HepG2 (cell line): ENCODE measurements around the gene CLDN3. TPM values are rescaled to one million over a fixed set of nuclear protein-coding genes. Genes with fewer than 3 reads are reported as not detected.

Experiments used
- ARNTL ChIP-seq: sonication (generic); formaldehyde crosslinking; IDR thresholded peaks from 2 replicates; pipeline ENCODE4 v1.4.0; 2020; ENCODE audit warnings: mild to moderate bottlenecking, missing genetic modification reagents
- ATF7 ChIP-seq, 2 experiments: fragments of 450-650 bp in 1 of 2; sonication (generic) in 1 of 2; formaldehyde crosslinking in 1 of 2; IDR thresholded peaks; 2 replicates each; pipeline versions ENCODE4 v1.4.0 to v1.6.1; 2016 to 2020; ENCODE audit warnings: antibody characterized with exemption in 1 of 2, mild to moderate bottlenecking in 1 of 2, missing genetic modification reagents in 1 of 2
- DMAP1 ChIP-seq: IDR thresholded peaks from 2 replicates; pipeline ENCODE4 v1.6.1; 2016
- EED ChIP-seq: sonication (generic); formaldehyde crosslinking; IDR thresholded peaks from 2 replicates; pipeline ENCODE4 v1.5.0; 2020; ENCODE audit warnings: mild to moderate bottlenecking, missing genetic modification reagents
- ETV6 ChIP-seq: sonication (generic); formaldehyde crosslinking; conservative IDR thresholded peaks from 2 replicates; pipeline ENCODE4 v1.4.0; 2020; ENCODE audit warnings: missing genetic modification reagents
- FOXA3 ChIP-seq: IDR thresholded peaks from 2 replicates; pipeline ENCODE4 v1.6.1; 2016; ENCODE audit warnings: missing genetic modification reagents, missing compliant biosample characterization
- GATAD2A ChIP-seq: IDR thresholded peaks from 2 replicates; pipeline ENCODE4 v1.6.1; 2016
- HNF4G ChIP-seq, 2 experiments: sonication (generic) in 1 of 2; formaldehyde crosslinking in 1 of 2; IDR thresholded peaks; 2 replicates each; pipeline versions ENCODE4 v1.4.0 to v1.6.1; 2011 to 2020; ENCODE audit warnings: borderline replicate concordance in 2 of 2, low read depth in 2 of 2, mild to moderate bottlenecking in 2 of 2, low read length in 1 of 2, missing genetic modification reagents in 1 of 2, moderate library complexity in 1 of 2
- HNRNPLL ChIP-seq: fragments of 200-400 bp; formaldehyde crosslinking; IDR thresholded peaks from 2 replicates; pipeline ENCODE4 v1.6.1; 2017; ENCODE audit warnings: mild to moderate bottlenecking, low read depth, low read length; ENCODE audit not compliant: poor library complexity, severe bottlenecking
- HOXD1 ChIP-seq: sonication (generic); formaldehyde crosslinking; IDR thresholded peaks from 2 replicates; pipeline ENCODE4 v1.5.0; 2020; ENCODE audit warnings: missing genetic modification reagents
- KAT2B ChIP-seq: fragments of 150-350 bp; IDR thresholded peaks from 2 replicates; pipeline ENCODE4 v1.6.1; 2014; ENCODE audit warnings: low read depth, low read length, borderline replicate concordance
- MEF2D ChIP-seq: sonication (generic); formaldehyde crosslinking; IDR thresholded peaks from 2 replicates; pipeline ENCODE4 v1.5.1; 2020; ENCODE audit warnings: mild to moderate bottlenecking, missing genetic modification reagents
- RARA ChIP-seq: IDR thresholded peaks from 2 replicates; pipeline ENCODE4 v1.6.1; 2016; ENCODE audit warnings: missing genetic modification reagents, missing compliant biosample characterization
- RFXAP ChIP-seq: sonication (generic); formaldehyde crosslinking; IDR thresholded peaks from 2 replicates; pipeline ENCODE4 v1.4.0; 2020; ENCODE audit warnings: missing genetic modification reagents, borderline replicate concordance
- TBX2 ChIP-seq: sonication (generic); formaldehyde crosslinking; IDR thresholded peaks from 2 replicates; pipeline ENCODE4 v1.5.0; 2020; ENCODE audit warnings: missing genetic modification reagents, mild to moderate bottlenecking, borderline replicate concordance
- ZC3H13 ChIP-seq: sonication (generic); formaldehyde crosslinking; IDR thresholded peaks from 2 replicates; pipeline ENCODE4 v1.8.1; 2023; ENCODE audit warnings: mild to moderate bottlenecking, missing genetic modification reagents, moderate library complexity
- ZMYM2 ChIP-seq: sonication (generic); formaldehyde crosslinking; IDR thresholded peaks from 2 replicates; pipeline ENCODE4 v1.8.0; 2022; ENCODE audit warnings: mild to moderate bottlenecking, missing genetic modification reagents
- ZNF407 ChIP-seq: sonication (generic); formaldehyde crosslinking; IDR thresholded peaks from one replicate; pipeline ENCODE4 v1.5.1; 2020; ENCODE audit warnings: mild to moderate bottlenecking, missing genetic modification reagents; ENCODE audit errors: not compliant biosample characterization
- ZNF501 ChIP-seq: sonication (generic); formaldehyde crosslinking; IDR thresholded peaks from 2 replicates; pipeline ENCODE4 v1.5.1; 2020; ENCODE audit warnings: mild to moderate bottlenecking, moderate library complexity, missing genetic modification reagents
- ZNF720 ChIP-seq: sonication (generic); formaldehyde crosslinking; IDR thresholded peaks from 2 replicates; pipeline ENCODE4 v1.4.0; 2020; ENCODE audit warnings: missing genetic modification reagents
- ZNF788 ChIP-seq: sonication (generic); formaldehyde crosslinking; IDR thresholded peaks from 2 replicates; pipeline ENCODE4 v1.5.0; 2020; ENCODE audit warnings: mild to moderate bottlenecking, missing genetic modification reagents, borderline replicate concordance
- ZSCAN30 ChIP-seq: sonication (generic); formaldehyde crosslinking; IDR thresholded peaks from 2 replicates; pipeline ENCODE4 v1.5.0; 2020; ENCODE audit warnings: mild to moderate bottlenecking, missing genetic modification reagents
- polyA plus RNA-seq, 8 experiments: library from polyadenylated mRNA; depleted of rRNA in 3 of 8; stranded (reverse) in 7 of 8; unstranded in 1 of 8; fragments of >200 nt; fragmentation: Illumina TruSeq in 4 of 8; extraction: Trizol in 4 of 8; gene quantifications; 2 replicates each; pipeline versions ENCODE4 v1.2.1 to v1.2.3, GENCODE V29; 2011 to 2016; ENCODE audit warnings: low read depth in 4 of 8, missing spikeins in 1 of 8, mixed read lengths in 1 of 8; ENCODE audit not compliant: insufficient read depth in 1 of 8
- total RNA-seq, 5 experiments: library from RNA; depleted of rRNA; stranded (reverse); fragments of >200 nt; fragmentation: Illumina TruSeq; extraction: Trizol; gene quantifications; 2 replicates each; pipeline ENCODE4 v1.2.3, GENCODE V29; 2016; ENCODE audit warnings: low read depth in 1 of 5

The CLDN3 gene
- total and polyA plus RNA-seq, 2 of the 13 experiments (the other 11 are each of a cell fraction or from before 2014, with no cell fraction given), result 0.31 to 0.51 TPM

- no peak for TF ChIP-seq GATAD2A (CRISPR knock-in tag)
- TF ChIP-seq ZNF407, result no peak
- TF ChIP-seq ETV6 (CRISPR knock-in tag), result peak; percentile 76; the same call in 1 of the 2 replicates
- TF ChIP-seq RARA (CRISPR knock-in tag), result peak; percentile 48; the same call in 1 of the 2 replicates
- TF ChIP-seq ZSCAN30 (CRISPR knock-in tag), result no peak
- no peak for TF ChIP-seq KAT2B
- peak; percentile 65; the same call in 1 of the 2 replicates for TF ChIP-seq ZNF788 (CRISPR knock-in tag)
- peak; percentile 72; the same call in 1 of the 2 replicates for TF ChIP-seq EED (CRISPR knock-in tag)
- TF ChIP-seq ZMYM2, result 0 out of 2 replicates have a peak, but pooled peaks have one; percentile 12
- peak; percentile 96 for TF ChIP-seq ATF7 (IDR thresholded peaks at IDR 0.05)
- peak; percentile 96 for TF ChIP-seq ATF7 (CRISPR knock-in tag; IDR thresholded peaks at IDR 0.05)
- peak; percentile 57; the same call in 1 of the 2 replicates for TF ChIP-seq DMAP1 (CRISPR knock-in tag)
- TF ChIP-seq ZC3H13 (CRISPR knock-in tag), result 0 out of 2 replicates have a peak, but pooled peaks have one; percentile 60
- peak; percentile 13; the same call in 1 of the 2 replicates for TF ChIP-seq FOXA3 (CRISPR knock-in tag)
- TF ChIP-seq ZNF501 (CRISPR knock-in tag), result peak; percentile 82
- peak; percentile 25; the same call in 1 of the 2 replicates for TF ChIP-seq RFXAP (CRISPR knock-in tag)
- peak; percentile 44; the same call in 1 of the 2 replicates for TF ChIP-seq HOXD1 (CRISPR knock-in tag)
- TF ChIP-seq HNRNPLL, result peak; percentile 98
- TF ChIP-seq MEF2D, result peak; percentile 51; the same call in 1 of the 2 replicates
- peak; percentile 83 for TF ChIP-seq TBX2 (CRISPR knock-in tag)
- no peak for TF ChIP-seq HNF4G (IDR thresholded peaks at IDR 0.05; ENCODE audit: borderline replicate concordance, low read depth, low read length)
- no peak for TF ChIP-seq HNF4G (CRISPR knock-in tag; IDR thresholded peaks at IDR 0.05; ENCODE audit: borderline replicate concordance, low read depth)
- no peak for TF ChIP-seq ZNF720 (CRISPR knock-in tag)
- peak; percentile 49 for TF ChIP-seq ARNTL
Measured at GRCh38 chr7:73738612-73739386, 31.3 kb downstream of the CLDN3 start, which contains the start of gene ABHD11 (continued).
